Fibroblast of skin of left quadriceps (primary cell): ENCODE measurements around the gene STN1.

Experiments used
- DNase-seq, 2 experiments: peaks; one replicate each; pipeline ENCODE4 v3.0.0-alpha.2; 2013; ENCODE audit warnings: low read depth in 2 of 2

The STN1 gene, protein sequence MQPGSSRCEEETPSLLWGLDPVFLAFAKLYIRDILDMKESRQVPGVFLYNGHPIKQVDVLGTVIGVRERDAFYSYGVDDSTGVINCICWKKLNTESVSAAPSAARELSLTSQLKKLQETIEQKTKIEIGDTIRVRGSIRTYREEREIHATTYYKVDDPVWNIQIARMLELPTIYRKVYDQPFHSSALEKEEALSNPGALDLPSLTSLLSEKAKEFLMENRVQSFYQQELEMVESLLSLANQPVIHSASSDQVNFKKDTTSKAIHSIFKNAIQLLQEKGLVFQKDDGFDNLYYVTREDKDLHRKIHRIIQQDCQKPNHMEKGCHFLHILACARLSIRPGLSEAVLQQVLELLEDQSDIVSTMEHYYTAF

DNA sequence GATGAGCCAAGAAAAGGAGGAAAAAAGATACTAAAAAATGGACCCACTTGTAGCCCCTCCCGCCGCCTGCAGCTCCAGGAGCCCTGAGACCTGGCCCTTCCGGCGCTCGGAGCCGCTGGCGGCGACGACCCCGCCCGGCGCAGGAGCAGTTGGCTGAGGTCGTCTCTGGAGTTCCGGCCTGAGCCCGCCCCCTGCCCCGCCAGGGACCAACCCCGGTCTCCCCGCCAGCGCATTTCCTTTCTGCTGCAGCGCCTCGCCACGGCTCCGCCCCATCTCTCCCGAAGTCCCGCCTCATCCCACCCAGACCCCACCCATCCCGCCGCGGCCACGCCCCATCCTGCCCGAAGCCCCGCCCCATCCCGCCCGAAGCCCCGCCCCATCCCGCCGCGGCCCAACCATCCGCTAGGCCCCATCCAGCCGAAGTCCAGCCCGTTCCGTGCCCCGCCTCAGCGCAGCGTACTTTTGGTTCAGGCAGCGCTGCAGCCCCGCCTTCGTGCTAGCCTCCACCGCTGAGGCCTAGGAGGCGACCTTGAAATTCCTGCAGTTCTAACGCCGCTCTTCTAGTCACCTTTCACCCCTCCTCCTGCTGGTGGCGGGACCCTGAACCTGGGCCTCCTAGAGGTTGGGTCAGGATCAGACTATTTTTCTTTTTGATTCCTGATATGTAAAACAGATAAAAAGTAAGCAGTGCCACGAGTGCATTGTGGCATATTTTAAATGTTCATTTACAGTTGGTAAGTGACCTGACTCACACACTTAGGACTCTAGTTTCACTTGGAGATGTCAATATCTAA lies at the start of gene STN1:
Gene STN1, minus strand, starts transcription at position 132 of the 794 bp plus-strand sequence. CDS start 590 bp downstream, outside the sequence.
- DNase-seq, result peak; percentile 88 to 89

GRCh38 chr10:103967448-103968071 lies 49.6 kb upstream of the STN1 start:
- no peak for DNase-seq

- DNase-seq, result peak; percentile 57 to 65
Measured at GRCh38 chr10:103966671-103967447, 48.9 kb upstream of the STN1 start, which contains the start of gene SLK. Gene SLK, plus strand, starts transcription at chr10:103967140. Its CDS starts 606 bp downstream, at chr10:103967746.

DNA sequence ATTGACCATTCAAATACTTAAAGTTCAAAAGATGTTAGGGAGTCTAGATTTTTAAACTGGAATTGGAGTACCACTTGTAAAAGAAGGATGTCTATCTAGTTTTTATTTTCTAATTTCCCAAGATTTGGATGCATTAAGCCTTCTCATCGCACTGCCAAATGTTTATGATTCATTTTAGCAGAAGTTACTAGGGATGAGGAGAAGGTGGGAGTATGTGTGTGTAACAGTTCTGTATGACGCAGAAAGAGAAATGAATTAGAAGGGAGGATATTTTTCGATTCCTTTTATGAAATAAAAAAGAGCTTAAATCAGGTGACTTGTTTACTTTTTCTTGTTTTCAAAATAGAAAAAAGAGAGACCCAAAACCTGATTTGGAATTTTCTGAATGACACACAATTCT lies 42.1 kb upstream of the STN1 start:
- DNase-seq, result no peak

DNA sequence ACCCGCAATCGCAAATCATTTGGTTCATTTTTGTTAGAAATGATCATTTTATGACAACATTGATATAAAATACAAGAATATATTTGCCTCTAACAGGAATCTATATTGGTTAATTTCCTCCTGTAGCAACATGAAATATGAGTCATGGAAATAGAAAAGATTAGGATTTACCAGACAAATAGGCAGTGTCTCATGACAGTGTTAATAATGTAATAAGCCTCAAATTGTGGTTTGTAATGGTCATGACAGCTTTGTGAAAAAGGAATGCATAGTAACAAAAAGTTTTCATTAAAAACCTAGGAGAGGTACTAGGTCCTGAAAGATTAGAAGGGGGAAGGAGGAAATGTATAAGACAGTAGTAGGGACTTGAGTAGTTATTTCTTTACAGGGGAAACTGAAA lies 41.0 kb upstream of the STN1 start:
- no peak for DNase-seq

DNA sequence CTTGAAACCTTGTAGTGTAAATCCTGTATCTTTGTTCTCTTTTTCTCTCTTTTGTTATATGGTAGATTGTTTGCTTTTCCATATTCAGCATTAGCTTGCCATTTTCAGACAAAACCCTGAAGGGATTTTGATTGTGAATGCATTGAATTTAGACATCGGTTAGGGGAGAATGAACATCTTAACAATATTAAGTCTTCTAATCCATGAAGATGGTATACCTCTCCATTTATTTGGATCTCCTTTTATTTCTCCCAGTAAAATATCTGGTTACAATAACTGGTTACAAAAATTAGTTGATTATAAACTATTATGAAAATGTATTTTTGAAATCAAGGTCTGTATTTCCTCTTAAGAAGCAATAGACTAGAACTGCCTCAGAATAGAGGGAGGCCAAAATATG lies 36.6 kb upstream of the STN1 start:
- DNase-seq, result no peak

DNA sequence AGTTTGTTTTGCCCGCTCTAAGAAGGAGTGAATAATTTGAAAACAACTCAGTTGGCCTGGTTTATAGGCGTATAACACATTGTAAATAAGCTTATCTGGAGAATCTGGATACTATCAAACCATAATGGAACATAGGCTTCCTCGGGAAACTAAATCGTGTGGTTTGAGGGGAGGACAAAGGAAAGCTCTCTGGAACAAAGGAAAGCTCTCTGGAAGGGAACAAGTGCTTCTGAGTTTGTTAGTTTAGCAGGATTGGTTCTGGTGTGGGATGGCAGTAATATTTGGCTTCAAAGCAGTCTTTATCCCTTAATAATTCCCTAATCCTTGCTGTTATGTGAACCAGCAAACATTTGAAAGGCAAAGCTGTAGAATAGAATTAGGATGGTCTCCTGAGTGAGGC lies 34.0 kb upstream of the STN1 start:
- DNase-seq, result no peak

GRCh38 chr10:103951183-103951582 lies 33.2 kb upstream of the STN1 start:
- DNase-seq, result no peak

GRCh38 chr10:103949728-103950127 lies 31.7 kb upstream of the STN1 start:
- no peak for DNase-seq

DNA sequence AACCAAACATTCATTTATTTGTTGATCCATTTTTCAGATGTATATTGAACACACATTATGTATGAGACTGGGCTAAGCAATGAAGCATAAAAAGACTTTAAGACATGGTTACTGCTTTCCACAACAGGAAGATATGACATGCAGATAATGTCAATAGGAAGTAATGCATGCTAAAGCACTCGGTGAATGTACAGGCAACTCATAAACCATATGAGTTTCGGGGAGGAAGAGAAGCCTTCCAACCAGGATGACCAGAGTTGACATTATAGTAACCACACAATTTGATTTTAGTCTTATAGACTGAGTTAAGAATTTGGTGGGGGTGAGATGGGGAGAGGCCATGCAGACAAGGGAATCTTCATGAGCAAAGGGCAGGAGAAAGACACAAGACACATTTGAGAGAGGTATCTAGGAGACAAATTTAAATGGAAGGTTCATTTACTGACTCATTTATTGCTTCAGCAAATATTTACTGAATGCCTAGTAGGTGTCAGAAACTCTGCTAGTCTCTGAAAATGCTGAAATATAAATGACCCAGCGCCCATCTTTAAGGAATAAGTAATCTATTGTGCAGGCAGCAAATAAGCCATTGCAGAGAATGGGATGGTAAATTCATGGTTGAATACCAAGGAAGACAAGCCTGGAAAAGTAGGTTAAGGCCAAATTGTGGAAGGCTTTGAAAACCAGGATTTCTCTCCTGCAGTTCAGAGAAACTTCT lies 30.0 kb upstream of the STN1 start:
- DNase-seq, result no peak

GRCh38 chr10:103942866-103943265 lies 24.9 kb upstream of the STN1 start:
- DNase-seq, result no peak

GRCh38 chr10:103941801-103942200 lies 23.8 kb upstream of the STN1 start:
- DNase-seq, result no peak

DNA sequence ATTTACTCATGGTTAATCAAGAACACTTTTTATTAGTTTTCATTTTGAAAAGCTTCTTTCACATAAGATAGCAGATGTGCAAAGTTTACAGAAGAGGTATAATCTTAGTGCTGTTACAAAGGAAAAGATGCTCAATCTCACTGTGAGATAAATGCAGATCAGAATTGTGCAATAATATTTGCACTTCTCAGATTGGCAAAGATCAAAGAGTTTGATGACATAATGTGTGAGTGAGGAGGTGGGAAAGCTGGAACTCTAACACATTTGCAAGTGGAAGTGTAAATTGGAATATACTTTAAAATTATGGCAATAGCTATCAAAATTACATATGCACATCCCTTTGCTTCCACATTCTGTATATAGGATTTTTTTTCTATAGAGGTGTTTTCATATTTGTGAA lies 21.5 kb upstream of the STN1 start:
- no peak for DNase-seq

- no peak for DNase-seq
Measured at GRCh38 chr10:103936022-103936421, 18.0 kb upstream of the STN1 start.

DNA sequence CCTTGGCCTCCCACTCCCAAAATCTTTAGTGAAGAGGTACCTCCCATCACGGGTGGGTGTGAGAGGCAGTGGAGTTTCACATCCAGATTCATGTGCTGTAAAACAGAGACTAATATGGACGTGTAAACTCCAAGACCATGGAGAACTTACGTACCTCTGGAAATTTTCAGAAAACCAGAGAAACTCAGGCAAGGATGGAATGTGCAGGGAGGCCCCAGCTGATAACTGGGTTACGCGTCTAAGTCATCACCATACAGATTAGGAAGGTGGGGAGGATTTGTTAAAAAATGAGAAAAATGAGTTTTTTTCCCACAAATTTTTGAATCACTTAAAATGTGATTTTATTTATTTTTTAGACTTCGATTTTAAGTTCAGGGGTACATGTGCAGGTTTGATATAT lies 16.3 kb upstream of the STN1 start:
- DNase-seq, result no peak

DNA sequence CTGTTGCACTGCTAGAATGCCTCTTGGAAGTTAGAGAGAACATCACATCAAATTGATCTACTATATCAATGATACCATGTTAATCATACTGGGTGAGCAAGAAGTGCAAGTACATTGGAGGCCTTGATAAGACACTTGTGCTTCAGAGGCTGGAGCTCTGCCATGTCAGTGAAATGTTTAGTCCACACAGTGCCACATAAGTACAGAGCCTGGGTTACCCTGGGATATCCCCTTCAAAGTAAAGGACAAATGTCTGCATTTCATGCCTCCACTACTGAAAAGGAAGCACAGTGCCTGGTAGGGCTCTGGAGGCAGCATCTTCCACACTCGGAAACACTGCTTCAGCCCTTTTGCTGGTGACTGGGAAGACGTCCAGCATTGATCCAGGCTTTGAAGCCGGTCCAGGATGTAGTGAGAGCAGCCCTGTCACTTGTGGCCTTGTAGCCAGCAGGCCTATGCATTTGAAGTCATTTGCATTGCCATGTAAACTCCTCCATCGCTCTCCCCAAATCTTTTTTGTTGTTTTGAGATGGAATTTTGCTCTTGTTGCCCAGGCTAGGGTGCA lies 15.7 kb upstream of the STN1 start:
- no peak for DNase-seq

GRCh38 chr10:103932971-103933370 lies 15.0 kb upstream of the STN1 start:
- DNase-seq, result no peak

DNA sequence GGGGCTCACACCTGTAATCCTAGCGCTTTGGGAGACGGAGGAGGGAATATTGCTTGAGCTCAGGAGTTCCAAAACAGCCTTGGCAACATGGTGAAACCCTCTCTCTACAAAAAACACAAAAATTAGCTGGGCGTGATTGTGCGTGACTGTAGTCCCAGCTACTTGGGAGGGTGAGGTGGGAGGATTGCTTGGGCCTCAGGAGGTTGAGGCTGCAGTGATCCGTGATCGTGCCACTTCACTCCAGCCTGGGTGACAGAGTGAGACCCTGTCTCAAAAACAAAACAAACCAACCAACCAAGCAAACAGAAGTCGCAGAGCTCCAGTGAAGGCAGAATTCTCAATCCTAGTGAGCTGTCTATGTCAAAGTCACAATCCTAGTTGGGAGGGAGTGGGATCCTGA lies 14.3 kb upstream of the STN1 start:
- DNase-seq, result no peak

DNA sequence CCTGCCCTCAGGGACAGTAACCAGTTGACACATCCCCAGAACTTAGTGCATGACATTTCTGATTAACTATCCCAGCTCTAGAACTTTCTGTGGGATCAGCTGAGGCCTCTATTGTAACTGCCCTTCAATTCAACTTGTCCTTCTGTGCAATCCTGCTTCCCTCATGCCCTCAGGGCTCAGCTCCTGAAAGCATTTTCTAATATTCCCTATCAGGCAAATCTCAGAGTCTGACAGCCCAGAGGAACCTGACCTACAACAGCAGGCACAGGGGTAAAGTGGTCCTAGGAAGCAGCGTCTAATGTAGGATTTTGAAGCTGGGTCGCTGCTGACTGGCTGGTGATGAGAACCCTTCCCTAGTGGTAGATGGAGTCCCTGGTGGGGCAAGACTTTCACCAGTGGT lies 13.6 kb upstream of the STN1 start:
- DNase-seq, result no peak

DNA sequence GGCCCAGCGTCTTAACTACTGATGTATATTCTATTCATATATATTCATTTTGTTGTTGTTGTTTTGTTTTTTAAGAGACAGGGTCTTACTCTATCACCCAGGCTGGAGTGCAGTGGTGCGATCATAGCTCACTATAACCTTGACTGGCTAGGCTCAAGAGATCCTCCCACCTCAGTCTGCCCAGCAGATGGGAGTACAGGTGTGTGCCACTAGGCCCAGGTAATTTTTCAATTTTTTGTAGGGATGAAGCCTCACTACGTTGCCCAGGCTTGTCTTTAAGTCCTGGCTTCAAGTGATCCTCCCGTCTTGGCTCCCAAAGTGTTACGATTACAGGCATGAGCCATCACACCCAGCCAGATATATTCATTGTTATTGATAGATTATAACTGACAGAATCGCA lies 12.9 kb upstream of the STN1 start:
- DNase-seq, result no peak

- DNase-seq, result no peak
Measured at GRCh38 chr10:103930449-103930848, 12.5 kb upstream of the STN1 start.
